UCSD-AML1 (cell line): Measurements from ENCODE around the gene CDCP2.
A peak's percentile ranks its signal among the peaks of the same experiment; 100 is the strongest.

Source experiments
- DNase-seq: peaks from one replicate; lab custom pipeline; 2025; ENCODE audit not compliant: unreplicated experiment; lab: John Stamatoyannopoulos, UW

The CDCP2 gene

DNA sequence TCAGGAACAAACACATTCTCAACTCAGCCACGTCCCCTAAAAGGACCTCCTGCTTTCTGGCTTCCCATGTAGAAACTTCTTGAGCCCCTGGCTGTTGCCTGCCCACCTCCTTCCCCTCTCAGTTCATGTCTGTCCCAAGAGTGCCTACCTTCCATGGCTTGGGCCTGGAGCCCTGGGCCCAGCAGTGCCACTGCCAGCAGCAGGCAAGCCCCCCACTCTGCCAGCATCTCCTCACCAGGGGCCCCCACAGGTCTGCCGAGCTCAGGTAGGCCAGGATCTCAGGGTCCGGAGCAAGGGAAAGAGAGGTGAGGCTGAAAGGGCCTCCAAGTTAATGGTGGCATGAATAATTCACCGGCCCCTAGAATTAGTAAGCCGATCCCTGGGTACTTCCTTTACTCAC, at the start of gene CDCP2:
Gene CDCP2, minus strand, starts transcription at position 305 of the 400 bp plus-strand sequence. Its CDS starts 78 bp downstream, at position 227.
- no peak for DNase-seq

DNA sequence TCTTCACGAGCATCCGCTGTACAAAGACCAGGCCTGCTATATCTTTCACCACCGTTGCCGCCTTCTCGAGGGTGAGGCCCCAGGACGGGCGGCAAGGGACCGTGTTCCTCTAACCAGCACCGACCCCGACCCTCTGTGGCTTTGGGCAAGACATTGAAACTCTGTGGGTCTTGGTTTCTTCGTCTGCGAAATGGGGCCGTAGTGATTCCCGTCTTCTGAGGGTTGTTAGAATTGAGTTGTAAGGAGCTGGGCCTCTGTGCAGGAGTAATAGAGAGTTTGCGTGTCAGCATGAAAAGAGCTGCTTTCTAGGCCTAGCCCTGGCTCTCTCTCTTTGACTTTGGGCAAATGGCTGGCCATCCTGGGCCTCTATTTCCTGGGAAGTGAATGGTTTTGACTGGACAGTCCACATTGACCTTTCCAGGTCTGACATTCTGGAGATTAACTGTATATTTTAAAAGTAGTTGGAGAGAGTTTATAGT, 47.8 kb upstream of the CDCP2 start:
- DNase-seq, result no peak

DNA sequence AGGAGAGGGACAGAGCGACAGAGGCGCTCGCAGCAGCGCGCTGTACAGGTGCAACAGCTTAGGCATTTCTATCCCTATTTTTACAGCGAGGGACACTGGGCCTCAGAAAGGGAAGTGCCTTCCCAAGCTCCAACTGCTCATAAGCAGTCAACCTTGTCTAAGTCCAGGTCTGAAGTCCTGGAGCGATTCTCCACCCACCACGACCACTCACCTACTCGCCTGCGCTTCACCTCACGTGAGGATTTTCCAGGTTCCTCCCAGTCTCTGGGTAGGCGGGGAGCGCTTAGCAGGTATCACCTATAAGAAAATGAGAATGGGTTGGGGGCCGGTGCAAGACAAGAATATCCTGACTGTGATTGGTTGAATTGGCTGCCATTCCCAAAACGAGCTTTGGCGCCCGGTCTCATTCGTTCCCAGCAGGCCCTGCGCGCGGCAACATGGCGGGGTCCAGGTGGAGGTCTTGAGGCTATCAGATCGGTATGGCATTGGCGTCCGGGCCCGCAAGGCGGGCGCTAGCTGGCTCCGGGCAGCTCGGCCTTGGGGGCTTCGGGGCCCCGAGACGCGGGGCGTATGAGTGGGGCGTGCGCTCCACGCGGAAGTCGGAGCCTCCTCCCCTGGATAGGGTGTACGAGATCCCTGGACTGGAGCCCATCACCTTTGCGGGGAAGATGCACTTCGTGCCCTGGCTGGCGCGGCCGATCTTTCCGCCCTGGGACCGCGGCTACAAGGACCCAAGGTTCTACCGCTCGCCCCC, 47.1 kb upstream of the CDCP2 start, which contains the start of the genes CYB5RL and MRPL37:
Gene CYB5RL, minus strand, starts transcription at position 266 of the 754 bp plus-strand sequence. CDS start 4,414 bp downstream, outside the sequence.
Gene MRPL37, plus strand, starts transcription at position 403 of the 754 bp plus-strand sequence. Its CDS starts 77 bp downstream, at position 480.
- peak; percentile 86 for DNase-seq

DNA sequence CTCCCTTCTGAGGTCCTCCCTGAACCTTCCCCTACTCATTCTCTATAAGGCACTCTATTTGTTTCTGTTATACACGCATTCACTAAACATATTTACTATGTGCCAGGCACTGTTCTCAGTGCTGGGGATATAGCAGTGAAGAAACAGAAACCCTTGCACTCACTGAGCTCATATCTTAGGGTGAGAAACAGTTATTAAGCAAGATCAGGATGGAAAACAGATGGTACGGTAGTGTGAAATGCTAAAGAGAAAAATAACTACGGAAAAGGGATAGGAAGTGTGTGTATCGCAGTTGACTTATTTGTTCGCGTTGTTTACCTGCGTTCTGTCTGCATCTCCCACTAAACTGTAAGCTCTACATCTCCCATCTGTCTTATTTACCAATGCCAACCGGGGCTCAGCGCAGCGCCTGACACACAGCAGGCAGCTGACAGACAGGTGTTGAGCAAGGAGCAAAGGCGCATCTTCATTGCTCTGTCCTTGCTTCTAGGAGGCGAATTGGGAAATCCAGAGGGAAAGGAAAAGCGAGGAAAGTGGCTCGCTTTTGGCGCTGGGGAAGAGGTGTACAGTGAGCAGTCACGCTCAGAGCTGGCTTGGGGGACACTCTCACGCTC, 46.5 kb upstream of the CDCP2 start:
- no peak for DNase-seq

- no peak for DNase-seq
These were observed 40.7 kb upstream of the CDCP2 start for GRCh38 chr1:54193453-54193852.

DNA sequence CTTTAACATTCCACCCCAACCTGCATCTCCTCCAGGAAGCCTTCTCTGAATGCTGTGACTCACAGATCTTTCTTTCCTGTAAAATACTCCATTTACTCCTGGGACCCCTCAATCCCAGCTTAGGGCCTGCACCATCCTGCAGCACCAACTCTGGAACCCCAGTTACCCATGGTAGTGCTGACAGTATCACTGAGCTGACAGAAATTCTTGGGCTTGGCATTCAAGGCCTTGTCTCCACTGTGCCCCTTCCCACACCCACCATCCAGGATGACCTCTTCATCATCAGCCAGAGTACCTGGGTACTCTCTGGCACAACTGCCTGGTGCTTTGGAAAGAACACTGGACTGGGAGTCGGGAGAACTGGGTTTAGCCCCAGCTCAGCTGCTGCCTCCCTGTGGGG, 38.7 kb upstream of the CDCP2 start:
- no peak for DNase-seq

- DNase-seq, result no peak
These were observed 37.7 kb upstream of the CDCP2 start for GRCh38 chr1:54190526-54190925.

- no peak for DNase-seq
These were observed 35.5 kb upstream of the CDCP2 start for GRCh38 chr1:54188291-54188690.

GRCh38 chr1:54186056-54186455, 33.3 kb upstream of the CDCP2 start:
- DNase-seq, result no peak

DNA sequence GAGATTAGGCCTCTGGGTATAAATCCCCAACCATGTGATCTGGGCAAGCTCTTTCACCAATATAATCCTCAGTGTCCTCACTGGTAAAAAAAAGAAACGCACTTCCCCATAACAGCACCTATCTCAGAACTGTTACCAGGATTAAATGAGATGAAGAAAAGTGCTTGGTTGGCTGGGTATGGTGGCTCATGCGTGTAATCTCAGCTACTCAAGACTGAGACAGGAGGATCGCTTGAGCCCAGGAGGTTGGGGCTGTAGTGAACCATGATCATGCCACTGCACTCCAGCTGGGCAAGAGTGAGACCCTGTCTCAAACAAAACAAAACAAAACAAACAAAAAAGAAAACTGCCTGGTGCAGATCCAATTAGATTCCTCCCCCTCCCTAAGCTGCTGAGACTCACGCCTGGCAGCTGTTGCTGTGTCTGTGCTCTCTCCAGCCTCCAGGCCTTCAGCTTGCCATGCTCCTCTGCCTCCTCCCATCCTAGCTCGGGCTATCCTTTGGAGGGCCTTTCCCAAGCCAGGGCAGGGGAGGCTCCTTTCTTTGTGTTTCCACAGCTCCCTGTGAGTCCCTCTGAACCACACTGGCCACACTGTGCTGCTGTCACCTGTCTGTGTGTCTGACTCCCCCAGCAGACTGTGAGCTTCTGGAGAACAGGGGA, 28.0 kb upstream of the CDCP2 start:
- DNase-seq, result no peak

DNA sequence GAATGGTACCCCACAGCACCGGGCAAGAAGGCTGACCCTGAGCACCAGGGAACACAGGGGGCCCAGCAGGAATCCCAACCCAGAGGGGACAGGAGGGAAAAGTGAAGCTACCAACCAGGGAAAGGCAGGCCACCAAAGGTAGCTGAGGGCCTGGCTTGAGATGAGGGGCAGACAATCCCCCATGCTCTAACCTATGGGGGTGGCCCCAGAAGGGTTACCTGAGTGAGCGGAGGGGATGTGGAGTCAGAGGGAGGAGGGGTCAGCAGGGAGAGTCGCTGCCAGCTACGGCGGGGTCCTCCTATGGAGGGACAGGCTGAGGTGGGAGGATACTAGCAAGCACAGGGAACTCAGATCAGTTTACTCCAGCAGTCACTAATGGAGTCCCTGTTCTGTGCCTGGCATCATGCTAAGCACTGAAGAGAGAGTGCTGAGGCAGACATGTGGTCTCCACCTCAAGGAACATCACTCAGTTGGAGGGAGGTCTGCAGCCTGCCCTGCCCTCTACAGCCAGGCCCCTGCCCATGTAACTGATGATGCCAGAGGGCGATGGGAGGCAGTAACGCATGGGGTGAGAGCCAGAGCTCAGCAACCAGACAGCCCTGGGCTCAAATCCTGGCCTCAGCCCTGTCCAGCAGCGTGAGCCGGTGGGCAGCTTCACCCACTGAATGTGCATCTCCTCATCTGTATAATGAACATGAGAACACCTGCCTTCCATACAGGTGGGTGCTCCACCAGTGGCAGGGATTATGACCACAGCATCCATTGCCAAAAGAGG, 25.7 kb upstream of the CDCP2 start:
- DNase-seq, result no peak

- DNase-seq, result no peak
These were observed 24.9 kb upstream of the CDCP2 start for GRCh38 chr1:54177726-54178125.

DNA sequence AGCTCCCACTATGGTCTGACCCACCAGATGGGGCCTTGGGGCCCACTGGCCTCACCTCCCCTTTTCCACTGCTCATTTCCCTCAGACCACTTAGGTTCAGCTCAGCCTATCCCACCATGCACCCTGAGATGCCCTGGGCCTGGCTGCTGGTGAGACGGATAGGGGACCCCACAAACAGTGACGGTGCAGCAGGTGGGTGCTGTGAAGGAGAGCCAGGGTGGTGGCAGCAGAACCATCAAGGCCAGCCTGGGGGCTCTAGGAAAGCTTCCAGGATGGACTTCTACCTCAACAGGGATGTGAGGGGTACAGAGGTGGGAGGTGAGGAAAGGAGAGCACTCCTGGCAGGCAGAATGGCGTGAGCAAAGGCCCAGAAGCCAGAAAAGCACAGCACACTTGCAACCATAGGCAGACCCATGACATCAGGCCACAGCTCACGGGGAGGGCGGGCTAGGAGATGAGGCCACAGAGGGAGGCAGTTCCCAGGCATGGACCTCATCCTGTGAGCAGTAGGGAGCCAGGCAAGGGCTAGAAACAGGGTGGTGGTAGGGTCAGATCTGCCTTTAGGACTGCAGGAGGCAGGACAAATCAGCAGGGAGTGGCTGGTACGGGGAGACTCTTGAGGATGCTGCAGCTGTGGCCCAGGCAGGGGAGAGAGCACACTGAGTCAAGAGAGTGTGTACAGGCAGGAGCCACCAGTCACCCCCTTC, 24.0 kb upstream of the CDCP2 start:
- no peak for DNase-seq

DNA sequence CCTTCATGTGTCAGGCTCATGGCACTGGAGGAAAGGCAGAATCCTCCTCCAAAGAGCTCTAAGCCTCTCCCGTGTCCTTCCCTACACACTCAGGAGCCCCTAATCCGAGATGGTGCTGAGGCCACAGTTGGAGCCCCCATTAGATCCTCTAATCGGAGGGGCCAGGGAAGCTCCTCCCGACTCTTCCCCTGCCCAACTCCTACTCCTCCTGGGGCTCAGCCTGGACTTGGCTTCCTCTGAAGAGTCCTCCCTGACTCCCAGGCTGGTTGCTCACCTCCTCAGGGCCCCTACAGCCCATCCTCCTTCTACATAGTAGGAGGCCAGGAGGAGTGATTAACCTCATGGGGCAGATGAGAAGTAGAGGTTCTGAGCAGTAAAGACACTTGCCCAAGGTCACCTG, 21.3 kb upstream of the CDCP2 start:
- no peak for DNase-seq

GRCh38 chr1:54173681-54174080, 20.9 kb upstream of the CDCP2 start:
- DNase-seq, result peak; percentile 37

GRCh38 chr1:54172614-54173599, 20.1 kb upstream of the CDCP2 start:
- DNase-seq, result peak; percentile 47

DNA sequence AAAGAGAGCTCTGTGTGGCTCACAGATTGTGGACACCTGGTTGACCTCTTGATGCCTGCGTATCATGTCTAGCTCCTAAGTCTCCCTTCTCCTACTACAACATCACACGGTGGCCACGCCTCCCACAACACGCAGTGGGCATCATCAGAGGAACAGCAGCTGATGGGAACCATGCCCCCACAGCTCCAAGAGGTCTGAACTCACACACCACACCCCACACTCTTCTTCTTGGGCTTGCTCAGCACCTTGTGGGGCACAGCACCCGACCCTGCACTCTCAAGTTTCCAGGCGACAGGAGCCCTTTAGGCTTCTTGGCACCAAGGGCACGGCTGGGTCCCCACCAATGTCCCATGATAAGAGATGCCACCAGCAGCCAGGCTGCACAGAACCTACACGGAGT, 18.8 kb upstream of the CDCP2 start:
- DNase-seq, result no peak

DNA sequence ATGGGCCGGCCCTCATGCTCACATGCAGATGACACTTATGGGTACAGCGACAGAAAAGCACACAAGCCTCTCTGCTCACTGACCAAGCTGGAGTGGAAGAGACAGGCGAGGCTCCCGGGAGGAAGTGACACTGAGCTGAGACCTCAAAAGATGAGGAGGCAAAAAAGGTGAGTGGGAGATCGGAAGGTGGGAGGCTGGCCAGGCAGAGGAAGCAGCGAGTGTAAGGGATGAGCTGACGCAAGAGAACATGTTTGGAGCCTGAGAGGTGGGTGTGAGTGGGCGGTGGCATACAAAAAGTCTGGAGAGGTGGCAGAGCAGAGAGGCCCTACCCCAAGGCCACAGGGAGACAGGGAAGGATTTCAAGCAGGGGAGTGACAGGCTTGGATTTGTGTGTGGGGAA, 18.2 kb upstream of the CDCP2 start:
- DNase-seq, result no peak

GRCh38 chr1:54169068-54169467, 16.3 kb upstream of the CDCP2 start:
- DNase-seq, result no peak
